HL-60 (cell line): Measurements from ENCODE around the gene MEIG1.

Source experiments
- DNase-seq, 2 experiments: peaks; one replicate each; pipeline ENCODE4 v3.0.0-alpha.2; 2010 to 2020; ENCODE audit warnings: low read depth in 1 of 2, low spot score in 1 of 2
- H3K27ac ChIP-seq: fragments of 250-450 bp; sonication (Bioruptor Pico); replicated peaks from 2 replicates; pipeline ENCODE4 v1.5.1; 2020; ENCODE audit warnings: mild to moderate bottlenecking, moderate library complexity
- H3K27me3 ChIP-seq: fragments of 250-450 bp; sonication (Bioruptor Pico); 2 replicates; pipeline ENCODE4 v1.5.1; 2021; ENCODE audit warnings: mild to moderate bottlenecking, moderate library complexity; ENCODE audit not compliant: insufficient read depth, poor library complexity, severe bottlenecking
- H3K4me3 ChIP-seq: replicated peaks from 2 replicates; pipeline ENCODE4 v1.5.1; 2011; ENCODE audit warnings: mild to moderate bottlenecking, control low read depth, low read length; ENCODE audit not compliant: insufficient read depth
- CTCF ChIP-seq: IDR thresholded peaks from one replicate; pipeline ENCODE4 v1.5.1; 2011; ENCODE audit warnings: low read length, control low read depth, inconsistent platforms; ENCODE audit not compliant: insufficient read depth
- GABPA ChIP-seq: IDR thresholded peaks from 2 replicates; pipeline ENCODE4 v1.6.1; 2012; ENCODE audit warnings: low read depth
- POLR2AphosphoS5 ChIP-seq: IDR thresholded peaks from 2 replicates; pipeline ENCODE4 v1.6.1; 2012; ENCODE audit warnings: low read depth
- REST ChIP-seq: IDR thresholded peaks from 2 replicates; pipeline ENCODE4 v1.6.1; 2012; ENCODE audit warnings: low read depth; ENCODE audit not compliant: insufficient replicate concordance
- SPI1 ChIP-seq: IDR thresholded peaks from 2 replicates; pipeline ENCODE4 v1.6.1; 2012; ENCODE audit warnings: low read depth, mild to moderate bottlenecking, borderline replicate concordance

MEIG1 gene

GRCh38 chr10:14954934-14955333, 4.3 kb upstream of the MEIG1 start:
- H3K27me3 ChIP-seq, result no peaks in the 10 kb centered on the region
- DNase-seq, result no peak
- TF ChIP-seq SPI1, result no peak
- TF ChIP-seq GABPA, result no peak
- no peak for TF ChIP-seq REST
- no peak for TF ChIP-seq CTCF
- TF ChIP-seq POLR2AphosphoS5, result no peak
- peak overlapping the region; percentile 88 for H3K27ac ChIP-seq
- 0 out of 2 replicates have a peak overlapping the region, but pooled peaks have one; percentile 60 for H3K4me3 ChIP-seq

- Histone ChIP-seq H3K4me3 (peak overlapping the region; percentile 68), H3K27ac (peak overlapping the region; percentile 76)
- TF ChIP-seq POLR2AphosphoS5 (no peak), CTCF (no peak), SPI1 (no peak), GABPA (no peak), REST (no peak)
Measured at GRCh38 chr10:14958872-14959220, 342 bp upstream of the MEIG1 start.

GRCh38 chr10:14967897-14968296, 8.7 kb downstream of the MEIG1 start:
- TF ChIP-seq GABPA (no peak), CTCF (no peak), POLR2AphosphoS5 (no peak), REST (no peak), SPI1 (no peak)
- DNase-seq, result no peak
- Histone ChIP-seq H3K27me3 (no peaks in the 10 kb centered on the region), H3K4me3 (no peak overlapping the region), H3K27ac (no peak overlapping the region)

More at GRCh38 chr10:14958872-14959220, 342 bp upstream of the MEIG1 start:
- no peak for DNase-seq
- no peaks in the 10 kb centered on the region for H3K27me3 ChIP-seq
